CD4-positive, alpha-beta T cell treated with Interleukin-2 at 100 ng/mL for 4 hours (primary cell): ENCODE results near the gene DCAF4.

Experiments used
- DNase-seq: peaks from one replicate; pipeline ENCODE4 v3.0.0-alpha.2; 2020; ENCODE audit warnings: low spot score

The DCAF4 gene, protein sequence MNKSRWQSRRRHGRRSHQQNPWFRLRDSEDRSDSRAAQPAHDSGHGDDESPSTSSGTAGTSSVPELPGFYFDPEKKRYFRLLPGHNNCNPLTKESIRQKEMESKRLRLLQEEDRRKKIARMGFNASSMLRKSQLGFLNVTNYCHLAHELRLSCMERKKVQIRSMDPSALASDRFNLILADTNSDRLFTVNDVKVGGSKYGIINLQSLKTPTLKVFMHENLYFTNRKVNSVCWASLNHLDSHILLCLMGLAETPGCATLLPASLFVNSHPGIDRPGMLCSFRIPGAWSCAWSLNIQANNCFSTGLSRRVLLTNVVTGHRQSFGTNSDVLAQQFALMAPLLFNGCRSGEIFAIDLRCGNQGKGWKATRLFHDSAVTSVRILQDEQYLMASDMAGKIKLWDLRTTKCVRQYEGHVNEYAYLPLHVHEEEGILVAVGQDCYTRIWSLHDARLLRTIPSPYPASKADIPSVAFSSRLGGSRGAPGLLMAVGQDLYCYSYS

DNA sequence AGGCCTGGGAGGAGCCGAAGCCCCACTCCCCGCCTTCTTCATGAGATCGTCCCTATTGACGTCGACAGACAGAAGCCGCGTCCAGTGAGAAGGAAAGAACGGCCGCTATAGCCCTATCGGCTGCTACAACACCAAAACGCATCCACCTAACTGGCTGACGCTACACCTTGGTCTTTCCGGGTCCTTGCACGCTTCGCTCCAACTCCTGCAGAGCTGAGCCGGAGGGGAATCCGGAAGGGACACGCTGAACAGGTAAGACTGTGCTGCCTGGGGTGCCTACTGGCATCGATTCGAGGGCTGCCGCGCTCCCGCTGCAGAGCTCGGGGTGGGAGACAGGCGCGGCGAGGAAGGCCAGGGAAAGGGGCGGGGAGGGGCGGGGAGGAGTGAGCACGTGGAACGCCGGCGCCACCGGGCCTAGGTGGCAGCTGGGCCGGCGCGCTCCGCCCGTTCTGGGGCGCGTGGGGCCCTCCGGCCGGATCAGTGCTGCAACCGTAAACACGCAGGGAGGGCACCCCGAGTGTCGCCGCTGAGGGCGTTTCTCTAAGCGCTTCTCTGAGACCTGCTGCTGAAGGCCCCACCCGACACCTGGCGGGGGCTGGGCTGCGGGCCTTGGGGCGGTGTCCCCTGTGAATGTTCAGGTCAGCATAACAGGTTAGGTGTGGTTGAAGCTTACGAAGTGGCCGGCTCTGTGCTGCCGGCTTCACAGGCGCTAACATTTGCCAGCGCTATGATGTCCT lies at the start of gene DCAF4:
Gene DCAF4 (plus strand): TSS at position 173 of the 737 bp plus-strand sequence. CDS start 11,515 bp downstream, outside the sequence.
- DNase-seq, result peak; percentile 95

DNA sequence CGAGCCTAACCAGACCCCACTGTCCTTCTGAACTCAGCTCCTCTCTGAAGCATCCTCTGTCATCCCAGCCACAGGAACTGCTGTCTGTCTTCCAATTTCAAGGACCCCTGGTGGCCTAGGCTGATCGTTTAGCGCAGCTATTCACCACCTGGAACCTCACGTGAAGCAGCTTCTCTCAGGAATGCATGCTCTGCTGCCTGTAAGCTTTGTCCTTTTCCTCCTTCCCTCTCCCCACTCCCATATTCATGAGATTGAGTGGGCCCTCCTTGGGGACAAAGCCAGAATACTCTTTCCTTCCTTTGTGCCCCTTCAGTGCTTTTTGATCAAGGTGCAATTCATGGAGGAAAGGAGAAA lies 49.6 kb upstream of the DCAF4 start:
- no peak for DNase-seq

DNA sequence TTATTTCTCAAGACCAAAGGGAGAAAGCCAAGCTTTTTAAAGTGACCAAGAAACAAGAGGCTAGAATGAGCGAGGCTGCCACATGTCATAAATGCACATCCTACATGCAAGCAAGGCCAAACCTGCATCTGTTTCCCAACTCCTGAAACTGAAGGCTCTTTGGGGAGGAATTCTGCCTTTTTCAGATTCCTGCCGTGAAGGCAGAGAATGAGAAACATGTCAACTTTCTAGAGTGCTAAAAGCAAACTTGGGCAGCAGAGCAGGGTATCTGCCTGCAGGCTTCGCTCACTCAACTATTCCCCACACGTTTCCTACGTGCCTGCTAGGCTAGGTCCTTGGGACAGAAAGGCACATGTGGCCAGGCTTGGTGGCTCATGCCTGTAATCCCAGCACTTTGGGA lies 47.5 kb upstream of the DCAF4 start:
- no peak for DNase-seq

DNA sequence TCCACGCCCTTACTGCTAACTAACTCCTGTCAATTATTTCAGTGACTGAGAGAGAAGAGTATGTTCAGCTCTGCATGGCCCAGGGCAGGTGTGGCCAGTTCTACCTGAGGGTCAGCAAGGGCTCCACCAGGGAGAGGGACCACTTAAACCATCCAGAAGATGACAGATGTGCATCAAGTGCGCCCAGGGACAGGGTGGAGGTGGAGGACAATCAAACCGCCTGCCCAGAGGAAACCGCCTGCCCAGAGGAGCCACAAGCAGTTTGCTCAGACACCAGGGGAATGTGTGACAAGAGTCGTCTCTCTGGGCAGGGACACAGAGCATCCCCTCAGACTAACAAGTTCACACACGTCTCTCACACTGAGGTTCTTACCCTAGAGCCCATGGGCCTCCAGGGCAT lies 46.8 kb upstream of the DCAF4 start:
- DNase-seq, result no peak

DNA sequence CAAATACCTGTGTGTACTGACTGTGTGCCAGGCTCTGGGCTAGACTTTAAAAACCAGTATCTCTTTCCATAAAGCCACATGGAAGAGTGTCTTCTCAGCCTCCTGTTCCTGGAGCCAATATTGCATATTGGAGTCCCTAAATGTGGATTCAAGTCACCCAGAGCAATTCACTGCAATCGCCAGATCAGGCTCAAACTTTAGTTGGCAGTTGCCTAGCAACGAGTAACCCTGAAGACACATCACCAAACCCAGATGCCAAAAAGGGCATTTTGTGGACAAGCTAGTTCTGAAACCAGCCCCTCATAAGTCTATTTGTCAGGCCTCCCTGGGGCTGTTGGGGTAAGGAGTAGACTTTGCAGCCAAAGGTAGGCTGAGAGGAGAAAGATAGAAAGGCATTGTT lies 46.1 kb upstream of the DCAF4 start:
- no peak for DNase-seq

DNA sequence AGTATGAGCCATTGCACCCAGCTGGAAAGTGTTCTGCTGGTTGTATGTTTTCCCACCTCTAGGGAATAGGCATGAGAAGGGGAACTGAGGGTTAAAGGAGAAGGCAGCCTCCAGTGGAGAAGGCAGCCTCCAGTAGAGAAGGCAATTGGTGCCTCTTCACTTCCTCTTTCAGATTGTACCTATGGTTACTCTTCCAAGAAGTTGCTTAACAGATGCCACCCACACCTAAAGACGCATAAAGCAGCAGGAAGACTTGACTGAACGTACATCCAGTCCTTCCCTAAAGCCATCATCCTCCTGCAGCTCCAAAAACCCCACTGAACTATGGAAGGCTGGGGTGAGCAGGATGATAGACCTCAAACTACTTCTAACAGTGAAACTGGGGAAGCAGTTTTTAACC lies 45.4 kb upstream of the DCAF4 start:
- DNase-seq, result no peak

DNA sequence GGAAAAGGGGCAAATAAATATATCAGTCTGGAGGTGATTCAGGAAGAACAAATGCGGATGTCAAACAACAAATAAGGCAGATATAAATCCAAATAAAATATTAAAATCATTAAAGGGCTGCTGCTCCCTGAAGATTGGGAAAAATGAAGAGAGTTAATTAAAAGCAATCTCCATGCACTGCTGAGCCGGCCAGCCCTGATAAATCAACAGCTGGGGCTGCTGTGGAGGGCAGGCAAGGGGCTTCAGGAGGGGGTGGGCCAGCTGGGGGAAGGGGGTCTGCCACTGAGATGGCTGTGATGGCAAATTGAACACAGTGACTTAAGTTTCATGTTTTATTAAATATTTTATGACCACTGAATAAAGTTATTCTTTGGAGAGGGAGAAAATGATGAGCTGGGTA lies 44.7 kb upstream of the DCAF4 start:
- no peak for DNase-seq

DNA sequence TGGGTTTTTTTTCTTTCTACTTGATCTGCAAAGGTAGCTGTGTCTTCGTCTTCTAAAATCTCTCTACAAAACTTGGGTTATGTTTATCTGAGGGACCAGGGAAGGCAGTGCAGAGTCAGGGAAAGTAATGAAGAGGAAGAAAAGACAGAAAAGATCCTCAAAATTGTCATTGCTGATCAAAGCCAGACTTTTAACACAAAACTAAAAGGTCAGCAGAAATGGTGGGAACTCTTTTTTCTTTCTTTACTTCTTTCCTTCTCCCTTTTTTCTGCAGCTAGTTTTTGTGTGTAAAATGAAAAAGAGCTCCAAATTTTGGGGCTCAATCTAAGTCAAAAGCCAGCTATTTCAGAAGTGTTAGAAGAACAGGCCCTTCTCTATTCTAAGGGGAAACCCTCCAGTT lies 44.2 kb upstream of the DCAF4 start:
- DNase-seq, result no peak

DNA sequence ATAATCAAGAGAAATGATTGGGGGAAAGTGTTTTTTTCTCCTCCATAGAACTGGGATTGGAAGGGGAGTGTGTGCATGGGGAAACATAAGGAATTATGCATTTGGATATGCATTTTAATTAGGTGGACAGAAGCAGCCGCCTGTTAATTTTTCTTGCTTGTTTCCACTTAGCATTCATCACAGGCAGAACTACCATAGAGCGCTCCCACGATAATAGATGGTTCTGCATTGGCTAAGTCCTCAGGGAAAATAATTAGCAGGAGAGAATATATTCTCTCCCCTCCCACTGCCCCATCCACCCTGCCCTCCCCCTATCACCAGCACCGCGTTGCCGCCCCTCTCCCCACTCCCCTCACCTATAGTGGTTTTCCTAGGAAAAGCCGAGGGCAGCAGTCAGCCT lies 43.8 kb upstream of the DCAF4 start:
- DNase-seq, result no peak

DNA sequence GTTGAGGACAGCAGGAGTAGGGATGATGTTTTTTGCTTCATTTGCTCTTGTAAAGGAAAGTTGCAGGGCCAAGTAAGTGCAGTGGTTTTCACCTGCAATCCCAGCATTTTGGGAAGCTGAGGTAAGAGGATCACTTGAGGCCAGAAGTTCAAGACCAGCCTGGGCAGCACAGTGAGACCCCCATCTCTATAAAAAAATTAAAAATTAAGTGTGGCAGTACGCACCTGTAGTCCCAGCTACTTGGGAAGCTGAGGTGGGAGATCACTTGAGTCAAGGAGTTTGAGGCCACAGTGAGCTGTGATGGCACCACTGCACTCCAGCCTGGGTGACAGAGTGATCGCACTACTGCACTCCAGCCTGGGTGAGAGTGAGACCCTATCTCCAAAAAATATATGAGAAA lies 43.2 kb upstream of the DCAF4 start:
- no peak for DNase-seq

DNA sequence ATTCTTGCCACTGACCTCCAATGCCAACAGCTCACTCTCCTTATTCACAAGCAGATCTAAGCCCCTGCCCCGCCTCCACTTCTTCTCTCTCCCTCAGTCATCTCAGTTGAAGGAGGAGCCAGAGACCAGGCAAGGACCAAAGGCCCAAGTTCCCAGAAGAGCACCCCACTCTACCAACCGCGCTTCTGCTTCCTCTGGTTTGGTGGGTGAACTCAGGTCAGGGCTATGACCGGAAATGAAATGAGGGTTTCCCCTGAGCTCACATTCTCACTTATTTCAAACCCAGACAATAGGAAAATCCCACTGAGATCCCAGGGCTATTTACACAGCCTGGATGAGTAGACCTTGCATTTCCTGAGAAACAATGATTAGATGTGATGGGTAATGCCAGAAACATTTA lies 42.3 kb upstream of the DCAF4 start:
- no peak for DNase-seq

DNA sequence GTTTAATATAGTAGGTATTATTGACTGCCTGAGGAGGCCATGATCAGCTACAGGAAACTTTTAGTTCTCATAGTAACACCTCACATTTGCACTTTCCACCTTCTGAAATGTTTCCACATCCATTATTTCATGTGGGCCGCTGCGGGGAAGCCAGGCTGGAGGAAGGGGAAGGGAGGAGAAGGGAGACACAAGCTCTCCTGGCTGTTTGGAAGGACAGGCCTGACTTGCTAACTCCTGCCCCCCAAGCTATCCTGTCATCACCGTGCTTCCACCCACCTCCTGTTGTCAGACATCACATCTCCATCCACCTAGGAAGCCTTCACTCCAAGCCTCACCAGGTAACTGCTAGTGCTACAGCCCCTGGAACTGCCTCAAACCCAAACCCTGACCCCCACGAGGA lies 41.9 kb upstream of the DCAF4 start:
- no peak for DNase-seq

DNA sequence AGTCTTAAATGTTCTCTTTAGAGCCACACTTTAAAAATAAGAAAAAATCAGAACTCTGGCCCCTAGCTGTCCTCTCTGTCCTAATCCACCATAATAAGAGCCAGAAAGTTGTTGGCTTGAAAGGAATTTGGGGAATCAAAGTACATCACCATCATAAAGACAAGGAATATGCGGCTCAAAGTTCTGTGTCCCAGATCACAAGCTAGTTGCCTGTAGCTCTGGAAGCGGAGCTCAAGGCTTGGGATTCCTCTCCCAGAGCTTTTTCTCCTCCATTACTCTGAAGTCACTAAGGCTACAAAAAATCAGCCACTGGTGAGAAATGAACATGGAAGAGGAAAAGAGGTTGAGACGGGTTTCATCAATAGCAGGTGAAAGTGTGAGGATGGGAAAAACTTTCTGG lies 38.8 kb upstream of the DCAF4 start:
- no peak for DNase-seq

DNA sequence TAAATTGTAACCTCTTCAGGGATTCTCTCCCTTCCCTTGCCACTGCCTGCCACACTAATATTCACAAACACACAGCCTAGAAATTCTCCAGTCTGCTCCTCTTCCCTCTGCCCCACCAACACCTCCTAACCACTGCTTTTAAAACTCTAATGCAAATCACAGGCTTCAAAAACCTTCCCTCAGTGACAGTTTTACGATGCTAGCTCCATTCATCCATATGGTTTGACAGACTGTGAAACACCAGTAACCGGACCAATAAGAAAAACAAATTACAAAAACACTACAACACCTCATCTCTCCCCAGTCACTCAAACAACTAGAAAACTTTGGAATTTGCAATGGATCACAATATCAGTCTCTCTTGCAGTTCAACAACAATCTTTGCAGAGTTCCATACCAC lies 38.1 kb upstream of the DCAF4 start:
- no peak for DNase-seq

DNA sequence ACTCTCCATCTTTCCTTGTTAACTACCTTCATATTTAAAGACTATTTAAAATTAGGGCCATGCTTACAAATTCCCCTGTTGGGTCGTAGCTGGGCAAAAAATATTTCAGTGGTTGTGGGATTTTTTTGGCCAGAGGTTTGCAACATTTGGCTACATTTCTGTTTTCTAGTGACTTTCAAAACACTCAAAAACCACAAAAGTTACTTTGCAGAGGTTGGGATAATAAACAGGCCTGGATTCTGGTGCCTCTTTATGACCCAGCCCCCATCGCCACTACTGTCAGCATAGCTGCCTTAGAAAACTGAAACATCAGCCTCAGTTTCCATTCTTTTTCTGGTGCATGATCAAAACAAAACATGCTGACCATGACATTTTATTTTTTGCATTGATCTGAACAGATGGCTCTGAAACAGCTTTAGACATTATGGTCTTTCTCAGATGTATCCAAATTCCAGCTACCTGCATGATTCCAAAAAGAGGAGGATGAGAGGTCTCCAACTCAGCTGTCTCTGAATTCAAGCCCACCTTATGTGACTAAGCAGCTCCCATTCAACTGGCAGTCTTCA lies 37.5 kb upstream of the DCAF4 start:
- DNase-seq, result no peak

DNA sequence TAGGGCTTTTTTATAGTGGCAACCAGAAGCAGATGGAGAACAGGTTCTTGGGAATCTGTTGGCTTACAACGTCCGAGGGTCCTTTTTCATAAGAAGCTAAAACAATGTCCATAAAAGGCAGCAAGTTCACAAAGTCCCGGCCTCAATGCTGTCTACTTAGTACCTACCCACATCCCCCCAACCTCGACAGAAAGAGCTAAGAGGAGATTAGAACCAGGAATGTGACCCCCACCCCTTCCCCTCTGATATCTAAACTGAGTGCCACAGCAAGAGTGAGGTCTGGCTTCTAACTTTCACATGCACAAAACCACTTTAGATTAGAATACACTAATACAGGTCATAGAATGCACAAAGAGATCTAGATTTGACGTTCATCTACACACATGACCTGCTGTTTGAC lies 36.9 kb upstream of the DCAF4 start:
- DNase-seq, result no peak

DNA sequence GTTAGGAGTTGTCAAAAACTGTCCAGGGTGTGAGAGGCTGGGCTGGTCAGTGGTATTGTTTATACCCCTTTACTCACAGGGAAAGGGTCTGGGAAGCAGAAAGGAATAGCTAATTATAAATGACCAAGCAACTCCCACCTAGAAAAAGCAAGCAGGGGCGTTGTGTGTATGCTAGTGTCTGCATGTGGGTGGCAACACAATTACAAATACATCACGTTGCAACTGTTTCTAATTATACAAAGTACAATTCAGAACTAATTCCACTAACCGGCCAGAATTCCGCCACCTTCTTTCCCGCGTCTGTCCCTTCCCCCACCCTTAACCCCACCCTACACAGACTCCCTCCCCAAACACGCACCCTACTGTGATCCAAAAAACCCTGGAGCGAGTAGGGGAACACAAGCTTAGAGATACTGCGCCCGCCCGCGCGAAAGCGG lies 34.6 kb upstream of the DCAF4 start:
- DNase-seq, result no peak

DNA sequence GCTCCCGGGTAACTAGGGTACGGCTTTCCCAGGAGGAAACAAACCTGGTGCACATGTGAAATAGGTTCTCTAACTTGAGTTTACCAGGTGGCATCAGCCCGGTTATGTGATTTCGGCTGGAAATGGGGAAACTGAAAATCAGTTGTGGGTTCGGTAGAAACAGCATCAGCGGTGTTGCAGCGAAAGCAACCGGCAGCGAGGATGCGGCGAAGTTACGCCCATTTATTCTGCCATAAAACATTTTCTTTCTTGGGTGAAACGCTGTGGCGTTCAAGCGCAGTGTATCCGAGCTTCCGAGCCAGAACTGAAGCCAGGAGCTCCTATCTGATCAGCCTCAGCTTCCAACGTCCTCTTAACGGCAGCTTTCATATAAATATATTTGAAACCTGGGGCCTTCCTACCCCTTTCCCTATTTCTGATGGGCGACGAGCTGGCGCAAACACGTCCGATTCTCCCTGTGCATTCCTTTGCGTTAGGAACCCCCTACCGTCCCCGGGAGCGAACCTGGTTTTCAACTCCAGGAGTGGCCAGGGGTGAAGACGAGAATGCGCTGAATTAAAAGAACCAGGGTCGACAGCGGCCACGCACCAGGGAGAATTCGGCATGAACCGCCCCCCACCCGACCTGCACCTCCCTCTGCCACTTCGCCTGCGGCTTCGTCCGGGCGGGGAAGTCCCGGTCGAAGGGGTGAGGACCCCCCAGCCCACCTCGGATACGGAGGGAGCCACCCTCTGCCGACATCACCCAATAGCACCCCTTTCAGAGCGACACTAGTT lies 34.0 kb upstream of the DCAF4 start:
- peak; percentile 20 for DNase-seq

DNA sequence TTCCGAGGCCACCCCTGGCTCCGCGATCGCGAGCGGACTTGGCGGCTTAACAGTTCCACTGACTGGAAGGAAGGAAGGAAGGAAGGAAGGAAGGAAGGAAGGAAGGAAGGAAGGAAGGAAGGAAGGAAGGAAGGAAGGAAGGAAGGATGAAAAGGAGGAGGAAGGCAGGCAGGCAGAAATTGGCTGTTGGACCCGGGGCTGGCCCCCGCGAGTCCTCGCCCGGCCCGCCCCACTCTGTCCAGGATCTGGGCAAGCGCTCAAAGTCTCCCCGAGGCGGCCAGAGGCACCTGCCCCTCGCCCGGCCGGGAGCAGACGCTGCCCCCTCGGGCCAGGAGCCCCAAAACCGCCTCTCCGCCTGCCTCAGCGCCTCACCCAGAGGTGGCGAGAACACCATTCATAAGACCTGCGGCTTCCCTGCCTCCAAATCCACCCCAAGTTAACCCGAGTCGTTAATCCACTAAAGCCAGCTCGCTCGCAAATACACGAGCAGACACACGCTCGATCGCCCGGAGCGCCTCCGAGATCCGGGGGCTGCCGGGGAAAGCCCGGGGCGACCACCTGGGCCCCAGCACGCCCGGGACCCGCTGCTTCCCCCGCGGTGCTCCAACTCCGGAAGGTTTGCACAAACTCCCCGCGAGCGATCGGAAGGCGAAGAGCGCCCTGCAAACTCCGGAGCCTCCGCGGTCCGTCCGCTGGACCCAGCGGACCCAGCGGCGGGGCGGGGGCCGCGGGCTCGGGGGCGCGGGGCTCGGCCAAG lies 33.2 kb upstream of the DCAF4 start:
- no peak for DNase-seq

DNA sequence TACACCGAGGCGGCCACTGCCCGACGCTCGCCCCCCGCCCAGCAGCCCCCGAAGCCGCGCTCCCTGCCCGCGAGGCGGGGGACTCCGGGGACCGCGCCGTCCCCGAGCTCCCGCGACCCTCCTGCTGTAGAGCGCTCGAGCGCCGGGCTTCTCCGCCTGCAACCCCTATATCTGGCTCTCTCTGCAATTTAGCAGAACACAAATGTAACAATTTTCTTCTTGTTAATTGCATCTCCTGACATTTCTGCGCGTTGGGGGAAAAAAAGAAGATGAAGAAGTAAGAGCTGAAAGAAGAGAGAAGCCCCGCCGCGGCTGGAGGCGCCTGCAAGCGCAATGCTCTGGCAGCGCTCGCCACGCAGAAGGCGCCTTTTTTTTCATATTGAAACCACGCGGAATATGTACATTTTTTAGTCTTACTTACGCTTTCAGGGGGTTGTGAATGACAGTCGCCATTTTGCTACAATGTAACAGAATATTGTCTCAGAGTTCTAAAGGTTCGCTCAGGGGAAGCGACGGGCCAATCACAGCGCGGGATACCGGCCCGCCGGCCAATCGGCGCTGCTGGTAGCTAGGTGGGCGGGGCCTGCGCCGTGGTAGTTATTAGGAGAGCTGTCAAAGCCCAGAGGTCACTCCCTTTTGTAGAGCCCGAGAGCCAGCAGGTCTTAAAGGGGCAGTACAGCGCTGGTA lies 32.5 kb upstream of the DCAF4 start, which contains the start of gene DPF3:
Gene DPF3 (minus strand): TSS at position 466 of the 687 bp plus-strand sequence. CDS start 13 bp downstream, at position 453.
- peak; percentile 95 for DNase-seq

DNA sequence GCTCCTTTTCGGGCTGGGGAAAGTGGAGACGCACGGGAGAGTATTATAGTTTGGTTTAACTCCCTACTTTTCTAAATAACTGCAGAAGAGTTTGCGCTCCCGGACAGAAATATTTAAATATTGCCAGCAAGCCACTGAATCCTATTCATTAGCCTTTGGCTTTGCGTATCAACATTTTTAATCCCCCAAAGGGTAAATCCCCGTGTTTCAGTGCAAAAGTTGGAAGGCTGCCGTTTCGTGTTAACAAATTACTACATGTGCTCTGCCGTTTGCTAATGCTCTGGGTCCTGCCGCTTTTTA lies 32.0 kb upstream of the DCAF4 start:
- DNase-seq, result no peak
